Measurements from ENCODE around the gene SSTR4.

DNA sequence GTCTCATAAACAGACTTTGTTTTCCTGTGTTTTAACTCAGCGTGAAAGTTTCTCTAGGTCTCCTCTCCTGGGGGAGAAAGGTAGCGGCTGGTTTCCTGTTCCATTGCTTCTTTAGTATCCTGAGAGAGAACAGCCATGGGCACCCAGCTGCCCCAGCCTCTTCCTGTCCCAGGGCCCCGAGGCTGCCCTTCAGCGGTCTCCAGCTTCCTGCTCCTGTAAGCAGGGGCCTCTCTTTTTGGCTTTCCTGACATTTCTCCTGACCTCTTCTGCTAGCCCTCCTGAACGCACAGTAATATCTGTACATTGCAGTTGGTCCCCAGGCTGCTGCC lies 2.4 kb upstream of the SSTR4 start:
- TF ChIP-seq CTCF (IDR thresholded peaks at IDR 0.05) (no peak), POLR2A (IDR thresholded peaks at IDR 0.05) (no peak)

Data from esophagus squamous epithelium (tissue), 4 donors.